H1 (cell line): ENCODE data around the gene DENND4C.
"Not testable (repeated sequence)": the region's sequence is repeated elsewhere in the genome, so short reads cannot be mapped to it uniquely, and the experiment has no call there.

Source experiments
- CREB1 ChIP-seq: IDR thresholded peaks from 2 replicates; pipeline ENCODE4 v1.6.1; 2012; ENCODE audit warnings: inconsistent platforms
- CTCF ChIP-seq, 3 experiments: IDR thresholded peaks; 1 replicate in 2 of 3; 2 replicates in 1 of 3; pipeline versions ENCODE4 v1.5.1 to v1.6.1; 2011; ENCODE audit warnings: low read length in 3 of 3, mild to moderate bottlenecking in 3 of 3, inconsistent platforms in 2 of 3, low read depth in 1 of 3, moderate library complexity in 1 of 3; ENCODE audit not compliant: insufficient read depth in 1 of 3; ENCODE audit errors: control extremely low read depth in 1 of 3
- POLR2A ChIP-seq, 2 experiments: IDR thresholded peaks; 1 replicate in 1 of 2; 2 replicates in 1 of 2; pipeline ENCODE4 v1.6.1; 2011; ENCODE audit warnings: low read depth in 2 of 2, low read length in 2 of 2, mild to moderate bottlenecking in 2 of 2; ENCODE audit errors: control extremely low read depth in 1 of 2
- YY1 ChIP-seq: IDR thresholded peaks from 2 replicates; pipeline ENCODE4 v1.6.1; 2011; ENCODE audit warnings: low read depth, mild to moderate bottlenecking, low read length

- not testable (repeated sequence) for TF ChIP-seq CREB1; CTCF (IDR thresholded peaks at IDR 0.05; ENCODE audit: control extremely low read depth in 1 of 3, insufficient read depth in 1 of 3, low read depth in 1 of 3, low read length in 3 of 3); YY1; POLR2A (IDR thresholded peaks at IDR 0.05; ENCODE audit: control extremely low read depth in 1 of 2, low read depth in 2 of 2, low read length in 2 of 2)
These were observed 35.1 kb downstream of the DENND4C start for GRCh38 chr9:19265602-19266001.
